HG03571 (cell line): Measurements from ENCODE around the gene UBE2E2.
"Not testable (repeated sequence)": the region's sequence is repeated elsewhere in the genome, so short reads cannot be mapped to it uniquely, and the experiment has no call there.

Source experiments
- ATAC-seq: cut with Tn5 transposase; IDR thresholded peaks from one replicate; pipeline ENCODE4 v1.9.1; 2021; ENCODE audit not compliant: unreplicated experiment

The UBE2E2 gene

DNA sequence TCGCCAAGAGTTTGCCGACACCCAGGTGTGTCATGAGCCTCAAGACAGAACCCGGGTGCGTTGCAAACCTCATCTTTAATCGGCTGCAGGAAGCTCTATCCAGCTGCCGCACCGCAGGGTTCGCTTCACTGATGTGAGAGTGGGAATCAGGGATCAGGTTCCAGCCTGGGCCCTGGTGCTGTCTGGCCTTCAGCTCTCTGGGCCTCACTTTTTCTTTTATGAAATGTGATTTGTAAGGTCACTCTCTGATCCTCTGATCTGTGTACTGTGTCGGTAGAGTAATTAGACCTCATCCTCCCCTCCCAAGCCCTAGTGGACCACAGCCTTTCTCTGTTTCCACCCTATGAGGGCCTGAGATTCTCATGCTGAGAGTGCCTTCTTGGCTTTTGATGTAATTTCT is 399.8 kb downstream of the UBE2E2 start:
- ATAC-seq, result no peak

DNA sequence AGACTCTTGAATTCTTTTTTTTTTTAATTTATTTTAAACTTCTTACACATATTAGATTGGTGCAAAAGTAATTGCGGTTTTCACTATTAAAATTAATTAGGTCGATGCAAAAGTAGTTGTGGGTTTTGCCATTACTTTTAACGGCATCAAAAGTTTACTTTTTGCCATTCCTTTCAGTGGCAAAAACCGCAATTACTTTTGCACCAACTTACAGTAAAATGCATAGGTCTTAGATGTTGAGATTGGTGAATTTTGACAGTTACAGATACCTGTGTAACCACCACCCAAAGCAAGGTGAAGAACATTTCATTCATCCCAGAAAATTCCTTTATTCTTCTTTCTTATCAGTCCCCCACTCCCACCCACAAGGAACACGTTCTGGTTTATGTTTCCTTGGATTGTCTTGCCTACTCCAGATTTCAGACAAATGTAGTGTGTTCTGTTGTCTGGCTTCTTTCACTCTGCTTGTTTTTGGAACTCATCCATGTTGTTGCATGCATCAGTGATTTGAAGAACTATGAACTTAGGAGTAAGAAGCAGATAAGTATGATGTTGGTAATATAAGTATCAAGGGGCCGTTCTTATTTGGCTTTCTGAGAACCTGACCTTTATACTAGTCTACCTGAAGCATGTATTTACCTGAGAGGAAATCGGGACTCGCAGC is 404.2 kb downstream of the UBE2E2 start:
- ATAC-seq, result no peak

DNA sequence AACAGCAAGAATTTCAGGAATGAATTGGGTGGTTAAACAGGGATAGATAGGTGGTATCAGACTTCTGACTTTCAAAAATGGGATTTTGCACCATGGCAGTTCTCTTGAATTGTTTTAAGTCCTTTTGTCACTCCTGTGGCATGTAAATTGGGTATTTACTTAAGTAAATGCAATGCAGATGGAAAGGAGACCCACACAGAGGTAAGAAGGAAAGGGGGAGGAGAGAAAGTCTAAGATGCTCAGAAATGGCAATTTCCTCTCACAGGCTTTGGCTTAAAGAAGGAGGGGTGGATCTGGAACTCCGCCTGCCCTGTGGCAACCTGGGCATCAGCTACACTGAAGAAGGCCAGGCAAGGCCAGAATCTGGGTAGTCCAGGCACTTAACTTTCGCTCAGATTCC is 405.5 kb downstream of the UBE2E2 start:
- ATAC-seq, result no peak

DNA sequence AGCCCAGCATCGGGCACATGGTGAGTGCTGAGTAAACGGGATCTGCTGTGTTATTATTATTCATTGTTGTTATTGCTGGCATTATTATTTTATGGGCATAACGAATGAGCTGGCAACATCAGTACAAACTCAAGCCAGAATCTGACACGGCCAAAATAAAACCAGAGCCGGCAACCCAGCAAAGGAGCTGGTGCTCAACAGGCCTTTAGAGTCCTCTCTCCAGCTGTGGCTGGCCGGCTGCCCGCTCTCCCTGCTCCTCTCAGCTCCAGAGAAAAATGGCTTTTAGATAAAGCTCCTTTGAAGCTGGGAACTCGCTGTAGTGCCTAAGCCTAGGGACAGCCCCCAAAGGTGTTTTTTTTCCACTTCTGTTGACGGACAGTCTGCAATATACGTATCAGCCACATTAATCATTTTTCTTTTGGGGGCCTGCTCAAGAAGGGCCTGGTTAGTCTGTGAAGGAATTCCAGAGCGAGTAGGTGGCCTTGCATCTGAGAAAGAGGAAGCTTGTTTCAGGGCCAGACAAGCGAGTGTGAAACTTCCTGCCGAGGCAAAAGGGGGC is 408.7 kb downstream of the UBE2E2 start:
- ATAC-seq, result no peak

DNA sequence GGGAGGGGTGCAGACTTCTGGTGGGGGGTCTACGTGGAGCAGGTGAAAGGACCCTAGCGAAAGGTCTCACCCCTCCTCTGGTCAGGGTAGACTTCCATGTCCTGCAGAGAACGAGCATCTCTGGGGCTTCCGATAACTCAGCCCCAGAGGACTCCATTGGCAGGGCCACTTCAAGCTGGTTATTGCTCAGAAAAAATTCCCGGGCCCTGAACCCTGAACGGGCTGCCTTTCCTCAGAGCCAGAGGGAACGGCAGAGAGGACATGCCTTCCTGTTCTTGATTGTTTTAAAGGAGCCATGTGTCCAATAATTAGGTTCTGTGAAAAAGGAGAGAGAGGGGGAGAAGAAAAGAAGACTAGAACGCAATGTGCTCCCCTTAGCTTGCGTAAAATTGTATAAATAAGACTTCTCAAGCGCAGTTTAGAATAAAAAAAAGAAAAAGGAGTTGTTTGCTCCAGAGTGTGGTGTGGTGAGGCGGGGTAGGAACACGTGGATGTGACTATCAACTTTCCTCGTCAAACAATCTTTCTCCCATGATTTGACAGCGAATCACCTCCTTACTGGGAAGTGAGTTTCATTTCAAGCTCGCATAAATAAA is 409.3 kb downstream of the UBE2E2 start:
- no peak for ATAC-seq

DNA sequence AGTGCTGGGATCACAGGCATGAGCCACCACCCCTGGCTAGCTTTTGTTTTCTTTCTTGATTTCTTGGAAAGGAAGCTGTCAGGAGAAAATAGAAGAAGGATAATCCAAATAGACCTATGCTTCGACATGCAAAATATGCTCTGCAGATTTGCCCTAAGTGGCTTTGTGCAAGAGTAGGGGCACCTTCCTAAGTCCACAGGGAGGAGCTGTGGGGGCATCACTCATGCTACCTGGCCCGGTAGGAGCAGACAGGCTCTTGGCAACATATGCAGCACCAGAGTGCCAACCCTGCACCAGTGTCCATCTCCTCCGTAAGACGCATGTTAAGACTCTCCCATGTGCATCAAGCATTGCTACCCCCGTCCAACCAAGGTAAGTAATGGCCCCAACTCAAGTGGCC is 411.9 kb downstream of the UBE2E2 start:
- ATAC-seq, result no peak

DNA sequence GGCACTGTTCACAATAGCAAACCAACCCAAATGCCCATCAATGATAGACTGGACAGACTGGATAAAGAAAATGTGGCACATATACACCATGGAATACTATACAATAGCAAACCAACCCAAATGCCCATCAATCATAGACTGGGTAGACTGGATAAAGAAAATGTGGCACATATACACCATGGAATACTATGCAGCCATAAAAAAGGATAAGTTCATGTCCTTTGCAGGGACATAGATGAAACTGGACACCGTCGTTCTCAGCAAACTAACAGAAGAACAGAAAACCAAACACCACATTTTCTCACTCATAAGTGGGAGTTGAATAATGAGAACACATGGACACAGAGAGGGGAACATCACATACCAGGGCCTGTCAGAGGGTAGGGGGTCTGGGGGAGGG is 415.3 kb downstream of the UBE2E2 start:
- not testable (repeated sequence) for ATAC-seq

DNA sequence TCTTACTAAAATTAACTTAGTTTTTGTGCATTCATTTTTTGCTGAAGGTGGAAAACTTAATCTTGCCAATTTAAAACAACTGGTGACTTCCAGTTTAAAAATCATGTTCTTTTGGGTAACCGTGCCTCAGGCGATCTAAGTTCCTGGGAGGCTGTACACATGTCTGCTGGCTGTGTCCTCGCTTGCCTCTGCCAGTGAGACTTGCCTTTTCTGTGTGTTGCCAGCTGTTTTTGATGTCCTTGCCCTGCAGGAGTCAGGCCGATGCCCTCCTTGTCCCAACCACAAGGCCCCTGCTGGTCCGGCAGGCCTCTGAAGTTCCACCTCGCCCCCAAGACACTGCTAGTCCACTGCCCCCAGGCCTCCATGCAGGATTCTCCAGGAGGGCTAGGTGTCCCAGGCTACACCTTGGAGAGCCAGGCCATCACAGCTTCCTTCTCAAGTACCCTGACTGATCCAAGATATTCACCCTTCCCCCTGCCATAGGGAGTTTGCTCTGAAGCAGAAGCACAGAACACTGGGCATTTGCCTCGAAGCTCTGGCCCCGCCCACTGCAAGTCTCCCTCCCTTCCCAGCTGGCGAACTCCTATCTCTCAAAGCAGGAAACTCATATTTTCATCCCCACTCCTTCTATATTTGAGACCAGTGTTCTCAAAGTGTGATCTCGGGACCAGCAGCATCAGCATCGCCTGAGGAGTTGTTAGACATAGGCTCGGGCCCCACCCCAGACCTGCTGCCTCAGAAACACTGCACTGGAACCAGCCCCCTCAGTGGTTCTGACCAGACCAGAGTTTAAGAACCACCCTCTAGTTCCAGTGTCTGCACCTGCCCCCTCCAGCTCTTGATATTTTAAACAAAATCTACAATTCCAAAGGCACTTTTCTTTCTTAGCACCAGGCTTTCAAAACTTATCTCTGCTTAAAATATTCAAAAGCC is 416.8 kb downstream of the UBE2E2 start:
- ATAC-seq, result no peak

DNA sequence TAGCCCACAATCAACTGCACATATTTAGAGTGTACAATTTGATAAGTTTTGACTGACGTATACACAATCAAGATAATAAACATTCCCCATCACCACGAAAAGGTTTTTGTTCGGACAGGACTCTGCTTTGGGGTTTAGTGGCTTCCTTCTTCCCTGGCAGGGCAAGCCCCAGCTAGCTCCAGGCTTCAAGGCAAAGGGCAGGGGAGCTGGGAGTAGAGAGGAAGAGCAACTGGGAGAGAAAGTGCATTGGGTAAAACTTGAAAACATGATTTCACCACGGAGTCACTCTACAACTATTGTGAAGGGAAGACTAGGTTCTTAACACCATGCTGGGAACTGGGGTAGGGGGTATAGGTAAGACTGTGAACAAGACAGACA is 417.5 kb downstream of the UBE2E2 start:
- ATAC-seq, result no peak

DNA sequence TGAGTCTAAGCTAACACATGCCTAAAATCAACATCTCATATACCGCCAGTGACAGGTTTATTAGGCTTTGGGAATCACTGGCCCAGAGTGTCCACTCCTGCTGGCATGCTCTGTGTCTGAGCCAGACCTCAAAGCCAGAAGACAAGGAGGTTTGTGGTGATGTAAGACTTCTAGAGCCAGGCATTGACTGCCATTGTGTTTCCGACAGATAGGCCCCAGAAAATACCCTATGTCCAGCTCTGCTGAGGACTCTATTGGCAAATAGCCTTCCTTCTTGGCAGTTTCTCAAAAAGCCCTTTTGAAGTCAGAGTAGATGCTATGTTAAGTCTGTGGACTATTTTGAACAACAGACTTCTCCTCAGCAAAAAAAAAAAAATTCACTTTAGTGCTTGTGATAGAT is 420.7 kb downstream of the UBE2E2 start:
- no peak for ATAC-seq

DNA sequence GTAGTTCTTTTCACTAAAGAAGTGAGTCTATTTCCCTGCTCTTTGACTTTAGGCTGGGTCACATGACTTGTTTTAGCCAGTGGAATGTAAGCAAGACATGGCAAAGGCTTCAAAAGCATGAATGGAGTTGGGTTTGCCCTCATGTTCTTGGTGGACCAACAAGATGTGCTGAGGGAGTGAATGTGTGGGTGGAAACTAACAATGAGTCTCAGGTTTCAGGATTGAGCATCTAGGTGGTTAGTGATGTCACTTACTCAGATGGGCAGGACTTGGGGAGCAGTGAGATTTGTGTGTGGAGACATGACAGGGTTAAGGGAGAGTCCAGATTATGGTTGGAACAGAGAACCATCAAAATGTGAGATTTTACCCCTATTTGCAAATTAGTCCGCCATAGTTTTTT is 421.2 kb downstream of the UBE2E2 start:
- ATAC-seq, result no peak

DNA sequence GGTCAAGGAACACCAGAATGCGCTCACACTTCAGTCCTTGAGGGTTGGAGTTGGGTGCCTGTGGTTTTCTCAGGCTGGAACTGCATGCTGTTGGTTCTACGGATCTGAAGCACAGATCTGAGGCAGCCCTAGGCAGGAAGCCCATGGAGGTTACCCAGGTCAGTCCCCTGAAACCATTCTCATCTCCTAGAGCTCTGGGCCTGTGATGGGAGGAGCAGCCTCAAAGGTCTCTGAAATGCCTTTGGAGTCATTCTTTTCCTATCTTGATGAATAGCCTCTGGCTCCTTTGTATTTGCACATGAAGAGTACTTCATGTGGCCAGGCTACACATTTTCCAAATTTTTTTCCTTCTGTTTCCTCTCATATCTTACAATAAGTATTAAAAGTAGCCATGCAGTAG is 423.3 kb downstream of the UBE2E2 start:
- no peak for ATAC-seq

DNA sequence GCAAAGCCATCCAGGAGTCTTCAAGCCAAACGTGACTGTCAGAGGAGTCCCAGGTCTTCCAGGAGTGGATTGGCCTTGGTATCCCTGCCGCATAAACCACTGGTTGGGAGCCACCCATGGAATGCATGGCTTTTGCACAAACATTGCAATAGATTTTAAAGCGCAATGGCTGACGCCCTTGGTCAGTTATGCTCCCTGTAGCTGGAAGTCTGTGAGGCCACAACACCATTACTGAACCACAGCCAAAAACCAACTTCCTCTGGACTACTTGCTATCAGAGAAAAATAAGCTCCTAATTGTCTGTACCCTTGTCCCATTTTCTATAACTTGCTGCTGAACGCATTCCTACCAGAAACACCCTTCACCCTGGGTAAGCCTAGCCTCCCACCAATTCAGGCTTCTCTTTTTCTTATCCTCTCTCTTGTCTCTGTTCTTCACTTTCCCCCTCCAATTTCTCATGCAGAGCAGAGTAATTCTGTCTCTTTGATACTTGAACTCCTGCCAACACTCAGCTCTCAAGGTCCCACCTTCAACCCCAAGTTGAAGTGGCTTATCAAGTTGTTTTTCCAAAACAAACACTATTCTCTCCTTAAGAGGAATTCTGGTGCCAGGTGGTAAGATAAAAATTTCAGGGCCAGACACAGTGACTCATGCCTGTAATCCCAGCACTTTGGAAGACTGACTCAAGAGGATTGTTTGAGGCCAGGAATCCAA is 426.2 kb downstream of the UBE2E2 start:
- ATAC-seq, result no peak

DNA sequence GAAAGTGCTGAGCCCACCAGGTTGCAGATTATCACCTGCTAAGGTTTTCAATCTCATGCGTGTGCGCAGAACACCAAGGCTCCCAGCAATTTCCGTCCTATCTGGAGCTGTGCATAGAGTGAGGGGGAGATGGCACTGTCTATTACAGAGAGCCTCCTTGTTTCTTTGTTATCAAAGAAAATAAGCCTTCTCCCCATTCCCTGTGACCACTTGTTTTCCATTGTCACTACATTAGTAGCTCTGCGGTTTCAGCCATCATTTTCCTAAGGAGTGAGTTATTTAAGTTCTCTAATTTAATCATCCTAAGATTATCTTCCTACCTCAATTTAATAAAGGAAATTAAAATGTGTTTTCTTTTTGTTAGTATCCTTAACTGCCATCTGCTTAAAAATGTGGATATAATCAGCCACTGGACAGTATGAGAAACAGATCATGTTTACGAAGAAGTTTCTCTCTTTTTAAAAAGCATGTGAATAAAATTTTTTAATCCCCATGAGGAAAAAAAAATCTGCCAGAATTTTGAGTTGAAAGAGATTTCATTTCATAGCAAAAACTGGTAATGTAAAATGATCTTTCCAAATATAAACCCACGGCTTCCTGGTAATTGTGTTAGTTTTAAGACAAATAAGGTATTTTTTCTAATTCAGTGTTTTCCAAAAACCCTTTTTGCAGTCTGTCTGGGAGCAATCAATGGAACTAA is 430.3 kb downstream of the UBE2E2 start:
- ATAC-seq, result no peak

DNA sequence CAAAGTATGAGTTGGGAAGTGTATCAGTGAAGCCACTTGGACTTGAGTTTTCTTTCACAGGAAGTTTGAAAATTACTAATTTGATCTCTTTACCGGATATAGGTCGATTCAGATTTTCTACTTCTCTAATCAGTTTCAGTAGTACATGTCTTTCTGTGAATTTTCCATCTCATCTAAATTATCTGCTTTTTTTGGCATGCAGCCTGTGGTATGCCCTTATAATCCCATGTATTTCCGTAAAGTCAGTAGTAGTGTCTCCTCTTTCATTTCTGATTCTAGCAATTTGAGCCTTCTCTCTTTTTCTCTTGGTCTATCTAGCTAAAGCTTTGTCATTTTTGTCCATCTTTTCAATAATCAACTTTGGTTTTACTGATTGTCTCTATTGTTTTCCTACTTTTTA is 434.2 kb downstream of the UBE2E2 start:
- ATAC-seq, result no peak

DNA sequence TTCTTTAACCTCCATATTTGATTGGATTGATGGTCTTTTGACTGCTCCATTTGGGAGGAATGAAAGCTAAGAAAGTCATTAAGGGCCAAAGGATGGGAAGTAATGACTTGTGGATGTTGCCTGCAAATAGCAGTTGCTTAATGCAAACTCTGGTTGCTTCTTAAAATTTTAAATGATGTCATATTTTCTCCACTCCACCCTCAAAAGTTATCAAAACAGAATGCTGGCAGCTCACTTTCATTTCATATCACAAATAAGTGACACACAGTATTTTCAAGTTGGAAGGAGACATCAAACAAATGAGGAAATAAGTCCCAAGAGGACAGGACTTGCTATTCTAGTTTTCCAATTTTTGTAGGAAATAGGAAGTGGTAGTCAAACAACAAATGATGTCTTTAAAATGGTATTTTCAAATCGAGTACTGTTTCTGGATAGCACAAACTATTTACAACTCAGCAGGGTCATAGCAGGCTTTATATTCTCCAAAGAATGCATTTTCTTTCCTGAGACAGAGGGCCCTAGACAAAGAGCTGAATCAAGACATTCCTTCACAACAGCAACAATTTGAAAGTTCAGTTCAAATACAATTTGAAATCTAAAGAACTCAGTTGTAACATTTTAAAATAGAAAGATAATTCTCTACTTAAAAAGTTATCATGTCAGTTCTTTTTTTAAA is 437.5 kb downstream of the UBE2E2 start:
- no peak for ATAC-seq
